Neural cell (in vitro differentiated cells): ENCODE results near the gene SLC44A1. TPM values are rescaled to one million over a fixed set of nuclear protein-coding genes. Genes with fewer than 3 reads are reported as not detected.

Experiments used
- H2AFZ ChIP-seq: fragments of 200-600, 300-800 bp; sonication (generic), shearing (Covaris generic); 2 replicates; pipeline ENCODE4 v1.6.0; 2014; ENCODE audit warnings: low read depth, mild to moderate bottlenecking, antibody characterized with exemption, low read length, moderate library complexity
- H3F3A ChIP-seq: fragments of 200-600 bp; shearing (Covaris generic); 2 replicates; pipeline ENCODE4 v1.6.1; 2016; ENCODE audit warnings: mild to moderate bottlenecking, moderate library complexity, mixed read lengths, antibody characterized with exemption, low read length; ENCODE audit not compliant: insufficient read depth, poor library complexity, severe bottlenecking
- H3K27ac ChIP-seq: fragments of 200-600, 300-800 bp; sonication (generic), shearing (Covaris generic); 2 replicates; pipeline ENCODE4 v1.5.1; 2014; ENCODE audit warnings: mild to moderate bottlenecking, low read length, moderate library complexity
- H3K27me3 ChIP-seq: fragments of 300-800, 200-600 bp; sonication (generic), shearing (Covaris generic); 2 replicates; pipeline ENCODE4 v1.6.0; 2014; ENCODE audit warnings: mild to moderate bottlenecking, low read depth, low read length, moderate library complexity; ENCODE audit not compliant: insufficient read depth
- H3K36me3 ChIP-seq: fragments of 300-800, 200-600 bp; sonication (generic), shearing (Covaris generic); 2 replicates; pipeline ENCODE4 v1.5.1; 2014; ENCODE audit warnings: mild to moderate bottlenecking, antibody characterized with exemption, low read length, moderate library complexity; ENCODE audit not compliant: insufficient read depth
- H3K4me2 ChIP-seq: fragments of 300-800, 200-600 bp; sonication (generic), shearing (Covaris generic); 2 replicates; pipeline ENCODE4 v1.6.0; 2014; ENCODE audit warnings: mild to moderate bottlenecking, low read length
- H3K4me3 ChIP-seq: fragments of 300-800, 200-600 bp; sonication (generic), shearing (Covaris generic); 2 replicates; pipeline ENCODE4 v1.5.1; 2014; ENCODE audit warnings: mild to moderate bottlenecking, low read length, moderate library complexity
- H3K79me2 ChIP-seq: fragments of 200-600 bp; shearing (Covaris generic); replicated peaks from 2 replicates; pipeline ENCODE4 v1.6.0; 2014; ENCODE audit warnings: mild to moderate bottlenecking, low read length, moderate library complexity; ENCODE audit not compliant: insufficient read depth
- H3K9ac ChIP-seq: fragments of 300-800, 200-600 bp; sonication (generic), shearing (Covaris generic); 2 replicates; pipeline ENCODE4 v1.6.1; 2016; ENCODE audit warnings: mild to moderate bottlenecking, low read length, mixed read lengths
- H3K9me2 ChIP-seq: fragments of 200-600 bp; shearing (Covaris generic); 2 replicates; pipeline ENCODE4 v1.6.1; 2016; ENCODE audit warnings: mild to moderate bottlenecking, low read length, mixed read lengths; ENCODE audit not compliant: insufficient read depth
- H3K9me3 ChIP-seq: fragments of 200-600, 300-800 bp; sonication (generic), shearing (Covaris generic); 2 replicates; pipeline ENCODE4 v1.6.1; 2016; ENCODE audit warnings: mild to moderate bottlenecking, mixed run types, low read length, moderate library complexity, mixed read lengths
- H4K20me1 ChIP-seq: fragments of 200-600 bp; shearing (Covaris generic); 2 replicates; pipeline ENCODE4 v1.6.1; 2016; ENCODE audit warnings: mild to moderate bottlenecking, mixed run types; ENCODE audit not compliant: insufficient read depth
- EP300 ChIP-seq: fragments of 450-650 bp; conservative IDR thresholded peaks from 2 replicates; pipeline ENCODE4 v1.6.1; 2014; ENCODE audit warnings: antibody characterized with exemption, mild to moderate bottlenecking, moderate library complexity; ENCODE audit not compliant: poor library complexity, severe bottlenecking
- EZH2 ChIP-seq: fragments of 200-600, 300-800 bp; shearing (Covaris generic), sonication (generic); IDR thresholded peaks from 2 replicates; pipeline ENCODE4 v1.6.1; 2014; ENCODE audit warnings: antibody characterized with exemption, low read length, borderline replicate concordance, mild to moderate bottlenecking; ENCODE audit not compliant: insufficient read depth, poor library complexity, severe bottlenecking
- MXI1 ChIP-seq: fragments of 450-650 bp; conservative IDR thresholded peaks from 2 replicates; pipeline ENCODE4 v1.6.1; 2014; ENCODE audit warnings: antibody characterized with exemption, mild to moderate bottlenecking; ENCODE audit not compliant: poor library complexity, severe bottlenecking
- POLR2AphosphoS5 ChIP-seq: IDR thresholded peaks from 2 replicates; pipeline ENCODE4 v1.6.1; 2012
- RAD21 ChIP-seq: fragments of 450-650 bp; conservative IDR thresholded peaks from 2 replicates; pipeline ENCODE4 v1.6.1; 2014; ENCODE audit warnings: antibody characterized with exemption, mild to moderate bottlenecking, moderate library complexity
- REST ChIP-seq: IDR thresholded peaks from 2 replicates; pipeline ENCODE4 v1.6.1; 2012; ENCODE audit warnings: borderline replicate concordance
- SMC3 ChIP-seq: fragments of 450-650 bp; conservative IDR thresholded peaks from 2 replicates; pipeline ENCODE4 v1.6.1; 2014; ENCODE audit warnings: antibody characterized with exemption, mild to moderate bottlenecking, moderate library complexity; ENCODE audit not compliant: poor library complexity
- TAF1 ChIP-seq: IDR thresholded peaks from 2 replicates; pipeline ENCODE4 v1.6.1; 2012; ENCODE audit warnings: low read depth
- polyA plus RNA-seq: library from polyadenylated mRNA; depleted of rRNA; stranded (reverse); fragments of >200 nt; gene quantifications from 2 replicates; pipeline ENCODE4 v1.2.3, GENCODE V29; 2014
- TF ChIP-seq, protein P1 (sequence below): fragments of 450-650 bp; IDR thresholded peaks from 2 replicates; pipeline ENCODE4 v1.5.1; 2014; ENCODE audit warnings: antibody characterized with exemption, mild to moderate bottlenecking, moderate library complexity; ENCODE audit not compliant: poor library complexity, severe bottlenecking

Gene SLC44A1
- polyA plus RNA-seq, 1 donor from 2014 or later = 3.9 TPM

GRCh38 chr9:105441616-105442160 is 197.2 kb downstream of the SLC44A1 start:
- Histone ChIP-seq H3F3A (no peaks in the 10 kb centered on the region), H3K9ac (no peak overlapping the region), H3K36me3 (no peaks in the 10 kb centered on the region), H3K79me2 (no peaks in the 10 kb centered on the region), H3K9me2 (no peaks in the 10 kb centered on the region), H3K9me3 (no peaks in the 10 kb centered on the region), H4K20me1 (no peaks in the 10 kb centered on the region), H3K4me3 (no peak overlapping the region), H3K4me2 (no peak overlapping the region), H3K27me3 (no peaks in the 10 kb centered on the region), H3K27ac (no peak overlapping the region), H2AFZ (no peak overlapping the region)
- TF ChIP-seq, protein P1, sequence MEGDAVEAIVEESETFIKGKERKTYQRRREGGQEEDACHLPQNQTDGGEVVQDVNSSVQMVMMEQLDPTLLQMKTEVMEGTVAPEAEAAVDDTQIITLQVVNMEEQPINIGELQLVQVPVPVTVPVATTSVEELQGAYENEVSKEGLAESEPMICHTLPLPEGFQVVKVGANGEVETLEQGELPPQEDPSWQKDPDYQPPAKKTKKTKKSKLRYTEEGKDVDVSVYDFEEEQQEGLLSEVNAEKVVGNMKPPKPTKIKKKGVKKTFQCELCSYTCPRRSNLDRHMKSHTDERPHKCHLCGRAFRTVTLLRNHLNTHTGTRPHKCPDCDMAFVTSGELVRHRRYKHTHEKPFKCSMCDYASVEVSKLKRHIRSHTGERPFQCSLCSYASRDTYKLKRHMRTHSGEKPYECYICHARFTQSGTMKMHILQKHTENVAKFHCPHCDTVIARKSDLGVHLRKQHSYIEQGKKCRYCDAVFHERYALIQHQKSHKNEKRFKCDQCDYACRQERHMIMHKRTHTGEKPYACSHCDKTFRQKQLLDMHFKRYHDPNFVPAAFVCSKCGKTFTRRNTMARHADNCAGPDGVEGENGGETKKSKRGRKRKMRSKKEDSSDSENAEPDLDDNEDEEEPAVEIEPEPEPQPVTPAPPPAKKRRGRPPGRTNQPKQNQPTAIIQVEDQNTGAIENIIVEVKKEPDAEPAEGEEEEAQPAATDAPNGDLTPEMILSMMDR = no peak
- TF ChIP-seq POLR2AphosphoS5 (no peak), RAD21 (no peak), REST (no peak), EP300 (no peak), SMC3 (no peak), TAF1 (no peak), EZH2 (no peak), MXI1 (no peak)

GRCh38 chr9:105443121-105443520 is 198.7 kb downstream of the SLC44A1 start:
- H3K27ac ChIP-seq = no peak overlapping the region
- no peak overlapping the region for H3K4me2 ChIP-seq
- no peaks in the 10 kb centered on the region for H3K36me3 ChIP-seq
- H3K9ac ChIP-seq = no peak overlapping the region
- H3F3A ChIP-seq = no peaks in the 10 kb centered on the region
- H4K20me1 ChIP-seq = no peaks in the 10 kb centered on the region
- no peak for TF ChIP-seq SMC3
- TF ChIP-seq EP300 = no peak
- no peaks in the 10 kb centered on the region for H3K27me3 ChIP-seq
- H2AFZ ChIP-seq = no peak overlapping the region
- H3K79me2 ChIP-seq = no peaks in the 10 kb centered on the region
- no peaks in the 10 kb centered on the region for H3K9me3 ChIP-seq
- H3K4me3 ChIP-seq = no peak overlapping the region
- no peaks in the 10 kb centered on the region for H3K9me2 ChIP-seq
